Stimulated activated naive CD4-positive, alpha-beta T cell treated with Interleukin-2 at 50 U/mL for 16 hours (primary cell): ENCODE measurements around the gene LHX5.

ENCODE experiments used
- DNase-seq: peaks from one replicate; lab custom pipeline; 2025; lab: John Stamatoyannopoulos, UW

LHX5 gene

DNA sequence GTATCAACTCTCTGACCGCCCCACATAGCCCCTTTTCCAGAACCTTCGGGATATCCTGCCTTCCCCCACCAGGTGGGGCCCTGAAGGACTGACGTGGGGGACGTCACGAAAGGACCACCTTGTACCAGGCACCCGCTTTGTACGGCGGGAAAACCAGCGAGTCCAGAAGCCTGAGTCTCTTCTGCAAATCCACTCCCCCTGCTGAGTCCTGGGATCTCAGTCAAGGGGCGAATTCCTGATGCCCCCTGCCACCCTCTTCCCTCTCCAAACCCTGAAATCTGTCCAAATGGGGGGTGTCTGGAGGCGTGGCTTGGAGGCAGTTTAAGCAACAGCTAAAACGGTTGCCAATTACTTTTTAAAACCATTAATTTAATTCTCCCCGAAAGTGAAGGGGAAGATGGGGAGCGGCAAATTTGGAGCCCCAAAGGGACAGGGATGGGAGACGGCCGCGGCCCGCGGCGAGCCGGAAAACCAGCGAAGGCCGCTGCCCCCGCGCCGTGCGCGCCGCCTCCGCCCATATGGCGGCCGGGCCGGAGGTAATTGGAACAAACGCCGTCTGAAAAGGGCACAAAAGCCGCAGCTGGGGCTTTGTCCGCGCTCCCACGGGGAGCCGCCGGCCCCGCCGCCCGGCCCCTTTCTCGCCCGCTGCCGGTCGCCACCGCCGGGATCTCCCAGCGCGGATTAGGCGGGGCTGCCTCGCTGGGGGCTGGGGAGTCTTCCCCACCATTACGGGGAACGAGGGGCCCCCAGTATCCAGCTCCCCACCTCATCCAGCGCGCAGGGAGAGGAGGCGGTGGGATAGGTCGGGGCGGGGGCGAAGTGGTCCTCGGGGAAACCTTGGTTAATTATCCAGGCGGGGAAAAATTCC is 6.6 kb downstream of the LHX5 start:
- DNase-seq: no peak

- no peak for DNase-seq
Observed at GRCh38 chr12:113464452-113464775, 7.3 kb downstream of the LHX5 start.

DNA sequence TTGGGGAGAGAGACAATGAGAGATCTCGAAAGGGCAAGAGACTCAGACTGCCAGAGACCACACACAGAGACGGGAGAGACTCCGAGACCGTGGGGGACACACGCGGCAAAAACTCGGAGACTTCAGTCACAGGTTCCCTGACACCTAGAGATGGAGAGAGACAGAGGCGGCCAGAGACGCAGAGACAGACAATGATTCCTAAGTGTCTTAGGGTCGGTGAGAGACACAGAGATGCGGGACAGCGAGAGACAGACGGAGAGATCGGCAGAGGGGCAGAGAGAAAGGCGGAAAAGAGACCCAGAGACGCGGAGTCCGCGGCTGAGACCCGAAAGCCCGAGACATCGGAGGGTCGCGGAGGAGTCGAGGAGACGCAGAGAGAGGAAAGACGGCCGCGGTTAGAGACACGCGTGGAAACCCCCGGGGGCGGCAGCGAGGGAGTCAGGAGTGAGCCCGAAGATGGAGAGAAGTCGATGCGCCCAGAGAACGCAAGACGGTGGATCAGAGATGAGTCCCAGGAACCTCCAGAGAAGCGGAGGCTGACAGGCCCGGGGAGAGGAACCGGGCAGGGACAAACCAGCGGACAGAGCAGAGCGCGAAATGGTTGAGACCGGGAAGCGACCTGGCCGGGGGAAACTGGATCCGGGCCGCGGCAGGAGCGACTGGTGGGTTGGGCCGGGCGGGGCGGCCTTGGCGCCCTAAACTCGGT is 7.8 kb downstream of the LHX5 start:
- DNase-seq: no peak

- DNase-seq: no peak
Observed at GRCh38 chr12:113462998-113463745, 8.5 kb downstream of the LHX5 start.

- DNase-seq: peak; percentile 56
Observed at GRCh38 chr12:113462117-113462774, 9.4 kb downstream of the LHX5 start.

- no peak for DNase-seq
Observed at GRCh38 chr12:113461666-113462065, 10.0 kb downstream of the LHX5 start.

- no peak for DNase-seq
Observed at GRCh38 chr12:113459981-113460380, 11.7 kb downstream of the LHX5 start.

- no peak for DNase-seq
Observed at GRCh38 chr12:113457710-113458109, 14.0 kb downstream of the LHX5 start.

- DNase-seq: no peak
Observed at GRCh38 chr12:113457185-113457584, 14.5 kb downstream of the LHX5 start.

GRCh38 chr12:113456761-113457160 is 14.9 kb downstream of the LHX5 start:
- no peak for DNase-seq

DNA sequence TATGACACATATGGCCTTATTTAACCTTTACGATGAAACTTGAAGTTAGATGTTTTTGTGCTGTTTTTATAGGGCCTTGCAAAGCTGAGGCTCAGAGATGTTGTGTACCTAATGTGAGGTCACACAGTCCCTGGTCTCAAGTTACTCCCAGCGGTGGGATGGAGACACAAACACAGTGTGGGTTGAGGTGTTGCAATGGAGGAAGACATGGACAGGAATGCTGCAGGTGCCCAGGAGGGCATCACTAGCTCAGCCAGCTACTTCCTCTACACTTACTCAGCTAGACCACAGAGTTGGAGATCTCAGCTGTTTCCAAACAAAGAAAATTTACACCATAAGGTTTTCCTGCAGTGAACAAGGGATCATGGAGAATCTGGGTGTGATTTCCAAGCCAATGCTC is 15.5 kb downstream of the LHX5 start:
- DNase-seq: no peak

DNA sequence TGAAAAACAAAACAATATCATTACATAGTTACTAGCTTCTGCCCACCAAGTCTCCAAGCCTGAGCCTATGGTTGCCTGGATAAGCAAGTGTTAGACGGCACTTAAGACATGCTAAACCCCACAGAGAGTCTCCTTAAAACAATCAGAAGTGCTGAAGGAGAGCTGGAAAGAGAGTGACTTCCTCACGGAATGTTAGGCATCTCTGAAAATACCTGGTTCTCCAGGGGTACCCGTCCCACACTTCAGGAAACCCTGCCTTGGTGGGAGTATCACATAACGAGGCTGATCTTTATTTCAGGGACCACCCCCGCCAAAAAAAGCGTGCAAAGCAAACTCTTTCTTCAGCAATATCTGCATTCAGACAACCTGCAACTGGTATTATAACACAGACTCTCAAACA is 18.3 kb downstream of the LHX5 start:
- DNase-seq: no peak

DNA sequence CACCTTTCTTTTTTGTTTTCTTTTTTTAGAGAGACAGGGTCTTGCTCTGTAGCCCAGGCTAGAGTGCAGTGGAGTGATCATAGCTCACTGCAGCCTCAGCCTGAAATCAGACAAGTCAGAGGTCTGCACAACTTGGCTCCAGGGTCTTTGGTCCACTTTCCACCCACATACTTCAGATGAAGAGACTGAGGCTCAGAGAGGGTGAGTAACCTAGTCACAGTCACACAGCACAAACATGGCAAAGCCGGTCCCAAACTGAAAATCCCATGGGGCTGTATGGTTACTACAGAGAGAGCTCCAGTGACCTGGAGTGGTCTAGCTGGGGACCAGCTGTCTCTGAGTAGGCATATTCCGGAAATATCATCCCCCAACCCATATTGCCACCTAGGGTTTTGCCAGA is 19.2 kb downstream of the LHX5 start:
- DNase-seq: no peak

GRCh38 chr12:113449839-113450238 is 21.8 kb downstream of the LHX5 start:
- no peak for DNase-seq

DNA sequence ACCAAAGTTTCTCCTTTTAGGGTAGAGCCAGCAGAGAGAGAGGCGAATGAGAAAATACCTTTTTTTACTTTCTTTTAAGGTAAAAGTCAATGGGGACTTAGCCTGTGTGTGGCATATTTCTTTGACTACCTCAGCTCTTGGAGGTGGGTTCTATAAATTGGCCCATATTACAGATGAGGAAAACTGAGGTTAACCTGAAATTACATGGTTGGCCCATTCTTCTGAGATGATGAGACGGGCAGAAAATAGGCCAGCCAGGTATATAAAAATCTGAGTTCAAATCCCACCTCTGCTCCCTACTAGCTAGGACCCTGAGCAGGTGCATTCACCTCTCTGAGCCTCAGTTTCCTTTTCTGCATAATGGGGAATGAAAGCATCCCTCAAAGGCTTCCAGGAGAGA is 22.4 kb downstream of the LHX5 start:
- DNase-seq: no peak

- no peak for DNase-seq
Observed at GRCh38 chr12:113448873-113449272, 22.8 kb downstream of the LHX5 start.

DNA sequence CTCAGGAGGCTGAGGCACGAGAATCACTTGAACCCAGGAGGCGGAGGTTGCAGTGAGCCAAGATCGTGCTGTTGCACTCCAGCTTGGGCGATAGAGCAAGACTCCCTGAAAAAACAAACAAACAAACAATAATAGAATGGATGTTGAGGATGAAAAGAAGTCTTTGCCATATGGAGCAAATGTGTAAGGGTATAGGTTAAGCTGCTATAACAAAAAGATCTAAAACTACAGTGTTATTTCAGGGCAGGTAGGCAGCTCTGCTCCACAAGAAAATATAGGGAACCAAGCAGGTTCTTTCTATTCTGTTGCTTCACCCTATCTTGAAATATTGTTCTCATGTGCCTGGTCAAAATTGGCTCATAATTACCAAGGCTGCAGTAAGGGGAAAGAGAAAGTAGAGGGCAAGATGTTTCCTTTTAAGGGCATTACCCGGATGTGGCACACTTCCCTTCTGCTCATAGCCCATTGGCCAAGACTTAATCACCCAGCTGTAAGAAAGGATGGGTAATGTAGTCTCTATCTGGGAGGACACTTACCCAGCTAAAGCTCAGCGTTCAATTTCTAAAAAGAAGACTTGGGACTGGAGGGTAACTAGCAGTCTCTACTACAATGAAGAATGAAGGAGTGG is 26.0 kb downstream of the LHX5 start:
- no peak for DNase-seq

- no peak for DNase-seq
Observed at GRCh38 chr12:113443030-113443539, 28.6 kb downstream of the LHX5 start.

DNA sequence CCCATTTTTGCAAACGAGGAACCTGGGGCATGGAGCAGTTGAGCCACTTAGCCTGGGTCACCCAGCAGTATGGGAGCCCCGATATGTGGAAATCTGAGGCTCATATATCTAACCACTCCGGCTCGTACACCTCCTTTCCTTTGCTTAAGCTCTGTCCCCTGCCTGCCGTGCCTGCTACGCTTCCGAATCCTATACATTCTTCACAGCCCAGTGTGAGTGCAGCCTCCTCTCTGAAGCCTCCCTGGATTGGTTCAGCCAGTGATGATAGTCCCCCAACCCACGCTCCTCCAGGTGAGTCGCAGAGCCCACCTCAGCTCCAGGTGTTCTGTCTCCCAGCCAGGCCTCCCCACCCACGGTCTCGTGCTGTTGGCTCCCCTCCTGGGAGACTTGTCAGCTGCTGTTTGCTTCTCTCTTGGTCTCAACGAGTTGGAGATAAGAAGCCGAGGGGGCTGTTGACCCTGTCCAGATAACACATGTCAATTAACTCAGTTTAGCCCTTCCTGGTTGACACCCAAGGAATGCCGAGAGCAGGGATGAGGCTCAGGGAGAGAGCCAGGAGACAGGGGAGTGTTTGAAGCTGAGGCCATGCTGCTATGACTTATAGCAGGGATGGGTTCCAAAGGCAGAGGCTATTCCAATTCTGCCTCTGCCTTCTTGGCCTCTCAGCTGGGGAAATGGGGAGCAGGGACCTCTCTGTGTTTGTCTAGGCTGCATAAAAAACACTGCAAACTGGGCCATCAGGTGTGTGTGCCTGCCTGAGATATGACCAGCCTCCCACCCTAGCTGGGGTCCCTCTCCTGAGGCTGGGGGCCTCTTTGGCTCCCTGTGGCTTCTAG is 30.5 kb downstream of the LHX5 start:
- no peak for DNase-seq

GRCh38 chr12:113440336-113440735 is 31.3 kb downstream of the LHX5 start:
- no peak for DNase-seq

DNA sequence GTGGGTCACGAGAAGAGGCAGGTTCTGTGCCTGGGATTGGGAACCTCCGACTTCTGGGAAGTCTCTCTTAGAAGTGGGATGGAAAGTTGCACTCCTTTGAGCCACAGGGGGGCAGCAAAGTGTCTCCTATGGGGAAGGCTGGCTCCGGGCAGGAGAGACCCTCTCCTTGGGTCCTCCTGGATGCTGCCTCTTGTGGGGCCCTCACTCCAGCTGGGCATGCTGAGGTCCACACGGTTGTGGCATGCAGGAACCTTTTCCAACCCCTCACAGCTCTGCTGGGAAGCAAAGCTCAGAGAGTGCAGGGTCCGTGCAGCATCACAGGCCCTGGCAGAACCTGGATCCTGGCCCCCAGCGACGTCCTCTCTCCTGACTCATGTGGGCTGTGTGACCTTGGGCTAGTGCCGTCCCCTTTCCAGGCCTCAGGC is 32.1 kb downstream of the LHX5 start:
- no peak for DNase-seq
